GM12878 (cell line): ENCODE measurements around the gene CACNA1H. TPM values are rescaled to one million over a fixed set of nuclear protein-coding genes. Genes with fewer than 3 reads are reported as not detected.

Experiments used
- ATAC-seq: fragments of 200-7000 bp; cut with Tn5 transposase; 3 replicates; pipeline ENCODE4 v1.9.1; 2020; ENCODE audit warnings: mild to moderate bottlenecking, moderate library complexity
- BruUV-seq: library from RNA; stranded (reverse); fragments of 400-500 nt; replicated peaks from 2 replicates; lab custom pipeline; 2021; lab: Mats Ljungman, UMichigan
- CTCF ChIA-PET: fragments of 300-600 bp; sonication (Branson Sonifier 250); formaldehyde crosslinking; extraction: SDS; loops from one replicate; lab custom pipeline; 2021; ENCODE audit warnings: inconsistent platforms; lab: Yijun Ruan, JAX
- POLR2A ChIA-PET: fragments of 350-600 bp; formaldehyde crosslinking; extraction: SDS; loops from one replicate; lab custom pipeline; 2021; ENCODE audit warnings: inconsistent platforms; lab: Charles Lee
- RAD21 ChIA-PET: fragments of 300-600 bp; sonication (Branson Sonifier 250); formaldehyde crosslinking; loops from one replicate; lab custom pipeline; 2023; ENCODE audit warnings: antibody characterized with exemption; ENCODE audit not compliant: unreplicated experiment; lab: Charles Lee
- SMC1A ChIA-PET: fragments of 300-600 bp; sonication (Branson Sonifier 250); formaldehyde crosslinking; loops from one replicate; lab custom pipeline; 2023; ENCODE audit not compliant: unreplicated experiment, uncharacterized antibody; lab: Charles Lee
- DNase-seq: peaks from one replicate; pipeline ENCODE4 v3.0.0-alpha.2; 2011; ENCODE audit warnings: low read depth, low spot score
- FAIRE-seq: peaks from 3 replicates; lab custom pipeline; 2011; peaks lifted over from hg19 to GRCh38; lab: Jason Lieb, UNC
- H2AFZ ChIP-seq: 2 replicates; pipeline ENCODE4 v1.6.0; 2011; ENCODE audit warnings: low read depth, low read length, control low read depth; ENCODE audit not compliant: control insufficient read depth
- H3K27ac ChIP-seq: 2 replicates; pipeline ENCODE4 v1.5.1; 2011; ENCODE audit warnings: control low read depth; ENCODE audit not compliant: control insufficient read depth, insufficient read depth
- H3K27me3 ChIP-seq, 2 experiments: replicated peaks in 1 of 2; 2 replicates each; pipeline versions ENCODE4 v1.6.0 to v1.6.1; 2011; ENCODE audit warnings: low read length in 1 of 2; ENCODE audit not compliant: control insufficient read depth in 2 of 2, insufficient read depth in 2 of 2
- H3K36me3 ChIP-seq, 2 experiments: 2 replicates each; pipeline ENCODE4 v1.5.1; 2011; ENCODE audit warnings: low read length in 1 of 2; ENCODE audit not compliant: control insufficient read depth in 2 of 2, insufficient read depth in 2 of 2
- H3K4me1 ChIP-seq: 2 replicates; pipeline ENCODE4 v1.6.1; 2011; ENCODE audit warnings: mild to moderate bottlenecking, low read length, moderate library complexity, mixed read lengths; ENCODE audit not compliant: control insufficient read depth, insufficient read depth
- H3K4me2 ChIP-seq: 2 replicates; pipeline ENCODE4 v1.6.0; 2011; ENCODE audit warnings: control low read depth; ENCODE audit not compliant: control insufficient read depth, insufficient read depth
- H3K4me3 ChIP-seq: fragments of 200-600 bp; sonication (generic); 2 replicates; pipeline ENCODE4 v1.5.1; 2016
- H3K79me2 ChIP-seq: 2 replicates; pipeline ENCODE4 v1.6.0; 2011; ENCODE audit warnings: low read length; ENCODE audit not compliant: control insufficient read depth, insufficient read depth
- H3K9ac ChIP-seq: 2 replicates; pipeline ENCODE4 v1.8.0; 2011; ENCODE audit warnings: low read length, control low read depth, mixed read lengths; ENCODE audit not compliant: control insufficient read depth, insufficient read depth
- H3K9me3 ChIP-seq: replicated peaks from 3 replicates; pipeline ENCODE4 v1.5.1; 2011; ENCODE audit warnings: mild to moderate bottlenecking, low read length; ENCODE audit not compliant: control insufficient read depth, insufficient read depth
- H4K20me1 ChIP-seq: 2 replicates; pipeline ENCODE4 v1.6.0; 2011; ENCODE audit not compliant: control insufficient read depth, insufficient read depth
- ASH2L ChIP-seq: fragments of 300-600, 200-600 bp; sonication (generic); IDR thresholded peaks from 2 replicates; pipeline ENCODE4 v1.6.1; 2017; ENCODE audit warnings: low read depth, mild to moderate bottlenecking, borderline replicate concordance
- BHLHE40 ChIP-seq, 2 experiments: fragments of 450-650 bp in 1 of 2; IDR thresholded peaks; 2 replicates each; pipeline ENCODE4 v1.6.1; 2011 to 2017; ENCODE audit warnings: low read depth in 2 of 2, borderline replicate concordance in 1 of 2, improper control_type of control experiment in 1 of 2, low read length in 1 of 2, mild to moderate bottlenecking in 1 of 2
- DPF2 ChIP-seq: fragments of 450-650 bp; IDR thresholded peaks from 2 replicates; pipeline ENCODE4 v1.6.1; 2017; ENCODE audit warnings: mild to moderate bottlenecking
- EGR1 ChIP-seq, 2 experiments: IDR thresholded peaks; 1 replicate in 1 of 2; 2 replicates in 1 of 2; pipeline ENCODE4 v1.6.1; 2011 to 2012; ENCODE audit warnings: low read depth in 2 of 2, low read length in 2 of 2, borderline replicate concordance in 1 of 2, mild to moderate bottlenecking in 1 of 2, moderate library complexity in 1 of 2
- MEF2B ChIP-seq: fragments of 450-650 bp; IDR thresholded peaks from 2 replicates; pipeline ENCODE4 v1.6.1; 2018; ENCODE audit warnings: mild to moderate bottlenecking, moderate library complexity; ENCODE audit not compliant: partially characterized antibody, poor library complexity, severe bottlenecking
- NRF1 ChIP-seq: conservative IDR thresholded peaks from 2 replicates; pipeline ENCODE4 v1.6.1; 2011; ENCODE audit warnings: mild to moderate bottlenecking, low read depth, low read length, improper control_type of control experiment
- SUZ12 ChIP-seq: fragments of 200-600 bp; sonication (generic); IDR thresholded peaks from one replicate; pipeline ENCODE4 v1.6.1; 2018; ENCODE audit warnings: antibody characterized with exemption, mild to moderate bottlenecking; ENCODE audit not compliant: unreplicated experiment
- USF1 ChIP-seq: IDR thresholded peaks from 2 replicates; pipeline ENCODE4 v1.6.1; 2011; ENCODE audit warnings: borderline replicate concordance, low read depth, mild to moderate bottlenecking, moderate library complexity, mixed read lengths, low read length; ENCODE audit not compliant: insufficient read depth; ENCODE audit errors: extremely low read length
- YBX1 ChIP-seq: fragments of 450-650 bp; IDR thresholded peaks from 2 replicates; pipeline ENCODE4 v1.6.1; 2016; ENCODE audit warnings: antibody characterized with exemption
- WGBS: methylation state at CpG from one replicate; pipeline ENCODE4 v1.1.6; 2016; ENCODE audit warnings: low lambda C conversion rate; ENCODE audit not compliant: insufficient replicate concordance, insufficient coverage; ENCODE audit errors: missing lambda C conversion rate; 5-methylcytosine and 5-hydroxymethylcytosine counted together
- in situ Hi-C: fragments of 300-500 bp; cut with MboI; formaldehyde crosslinking; loops from 9 replicates; pipeline ENCODE4 v1.14.3; 2018; ENCODE audit warnings: mixed read lengths
- intact Hi-C: fragments of 100-400 bp; cut with micrococcal nuclease; formaldehyde crosslinking; loops from one replicate; pipeline ENCODE4 v1.14.2; 2022; ENCODE audit not compliant: unreplicated experiment
- polyA plus RNA-seq, 11 experiments: library from polyadenylated mRNA; depleted of rRNA in 4 of 11; unstranded in 6 of 11; stranded (reverse) in 5 of 11; fragments of >200 nt; fragmentation: Nextera tagmentation in 4 of 11; fragmentation: Illumina TruSeq in 1 of 11; extraction: Ambion mirVana in 4 of 11; extraction: Trizol in 1 of 11; gene quantifications; 1 replicate in 1 of 11; 2 replicates in 10 of 11; pipeline versions ENCODE4 v1.2.1 to v1.2.3, GENCODE V29; 2011 to 2016; ENCODE audit warnings: inconsistent platforms in 2 of 11, missing spikeins in 2 of 11, low read depth in 1 of 11
- total RNA-seq, 4 experiments: library from RNA; depleted of rRNA in 3 of 4; stranded (reverse); fragments of >200 nt in 3 of 4; fragmentation: Illumina TruSeq in 1 of 4; extraction: Trizol in 1 of 4; gene quantifications; 2 replicates each; pipeline versions ENCODE4 v1.2.1 to v1.2.3, GENCODE V29; 2013 to 2021

The CACNA1H gene
- total and polyA plus RNA-seq, 10 of the 15 experiments (the other 5 are each of a cell fraction or from before 2014, with no cell fraction given) = 0.03 to 0.54 TPM; not detected in 8

- Histone ChIP-seq H3K9me3 (no peaks in the 10 kb centered on the region), H3K79me2 (no peaks in the 10 kb centered on the region), H2AFZ (no peak overlapping the region), H3K9ac (no peak overlapping the region)
- CTCF ChIA-PET = no interaction called here
- FAIRE-seq (no peak), ATAC-seq (no peak)
- POLR2A ChIA-PET = no interaction called here
- in situ Hi-C loops = no loop called here
- TF ChIP-seq MEF2B (no peak), BHLHE40 (IDR thresholded peaks at IDR 0.05; ENCODE audit: borderline replicate concordance in 1 of 2, low read depth in 2 of 2, low read length in 1 of 2) (no peak), USF1 (peak; percentile 15), EGR1 (IDR thresholded peaks at IDR 0.05; ENCODE audit: borderline replicate concordance in 1 of 2, low read depth in 2 of 2, low read length in 2 of 2) (no peak), YBX1 (no peak), NRF1 (no peak), ASH2L (no peak), DPF2 (no peak), SUZ12 (no peak)
- TF ChIP-seq, all 136 proteins: peak for 1
- Histone ChIP-seq H3K27ac (no peak overlapping the region), H3K4me1 (no peaks in the 10 kb centered on the region), H3K27me3 (no peaks in the 10 kb centered on the region), H3K36me3 (no peaks in the 10 kb centered on the region), H4K20me1 (no peaks in the 10 kb centered on the region), H3K4me2 (no peak overlapping the region), H3K4me3 (no peak overlapping the region)
- BruUV-seq = no TSS peak
- RAD21 ChIA-PET = no interaction called here
- SMC1A ChIA-PET = no interaction called here
- intact Hi-C loops = no loop called here
- WGBS = 33% methylated on average over 20 of the region's 20 CpGs
- no peak for DNase-seq
These were observed 2.6 kb downstream of the CACNA1H start for GRCh38 chr16:1155353-1156054.
